C1 segment of cervical spinal cord (tissue), 14 donors: Measurements from ENCODE around the gene TNS3.

Experiments
- DNase-seq, 14 donors: peaks; one replicate each; lab custom pipeline; 2025; lab: John Stamatoyannopoulos, UW

The TNS3 gene

GRCh38 chr7:47313564-47313963 lies 268.3 kb downstream of the TNS3 start:
- peak in 3 of 14 donors; percentile 15 to 40 (median 29) for DNase-seq

GRCh38 chr7:47311891-47312290 lies 270.0 kb downstream of the TNS3 start:
- no peak for DNase-seq

DNA sequence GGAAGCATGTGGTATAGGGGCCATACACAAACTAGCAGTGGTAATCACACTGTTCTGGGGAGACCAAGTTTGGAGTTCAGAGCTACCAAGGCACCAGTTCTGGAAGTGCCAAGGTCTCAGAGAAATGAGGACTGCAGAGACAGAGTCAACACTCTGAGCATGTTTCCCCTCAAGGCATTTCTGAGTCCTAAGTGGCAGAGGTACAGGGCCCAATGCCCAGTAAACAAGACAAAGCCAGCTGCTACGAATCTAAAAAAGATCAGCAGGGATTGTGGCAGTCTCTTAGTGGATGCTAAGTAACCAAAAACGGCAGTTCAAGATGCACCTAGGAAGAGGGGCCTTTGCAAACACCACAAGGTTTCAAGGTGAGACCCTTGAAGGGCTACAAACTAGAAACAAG lies 271.9 kb downstream of the TNS3 start:
- DNase-seq: peak in 4 of 14 donors; percentile 29 to 47 (median 32)

DNA sequence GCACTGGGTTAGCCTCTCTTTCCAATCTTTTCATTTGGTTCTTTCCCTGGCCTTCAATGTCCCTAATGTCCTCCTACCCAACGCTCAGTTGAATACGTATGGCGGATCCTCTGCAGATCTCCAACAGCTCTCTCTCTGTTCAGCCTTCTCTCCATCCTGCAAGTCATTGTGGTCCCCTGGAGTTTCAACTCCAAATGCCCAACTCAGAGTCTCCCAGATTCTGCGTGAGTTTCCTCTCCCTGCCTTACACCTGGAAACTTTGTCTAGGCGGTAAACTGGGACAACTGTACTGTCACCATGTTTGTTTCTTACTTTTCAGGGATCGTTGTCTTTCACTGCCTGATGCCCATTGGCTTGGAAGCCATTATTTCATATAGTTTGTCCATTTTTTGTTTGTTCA lies 273.1 kb downstream of the TNS3 start:
- DNase-seq: no peak

DNA sequence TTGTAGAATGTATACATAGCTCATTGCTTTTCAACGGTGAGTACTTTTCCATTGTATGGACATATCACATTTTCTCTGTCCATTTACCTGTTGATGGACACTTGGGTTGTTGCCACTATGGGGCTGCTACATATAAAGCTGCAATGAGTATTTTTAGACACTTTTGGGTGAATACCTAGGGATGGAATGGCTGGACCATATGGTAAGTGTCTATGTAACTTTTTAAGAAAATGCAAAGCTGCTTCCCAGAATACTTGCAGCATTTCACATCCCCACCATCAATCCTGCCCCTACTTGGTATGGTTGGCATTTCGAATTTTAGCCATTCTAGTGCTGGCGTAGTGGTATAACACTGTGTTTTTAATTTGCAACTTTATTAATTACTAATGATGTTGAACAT lies 274.6 kb downstream of the TNS3 start:
- no peak for DNase-seq

DNA sequence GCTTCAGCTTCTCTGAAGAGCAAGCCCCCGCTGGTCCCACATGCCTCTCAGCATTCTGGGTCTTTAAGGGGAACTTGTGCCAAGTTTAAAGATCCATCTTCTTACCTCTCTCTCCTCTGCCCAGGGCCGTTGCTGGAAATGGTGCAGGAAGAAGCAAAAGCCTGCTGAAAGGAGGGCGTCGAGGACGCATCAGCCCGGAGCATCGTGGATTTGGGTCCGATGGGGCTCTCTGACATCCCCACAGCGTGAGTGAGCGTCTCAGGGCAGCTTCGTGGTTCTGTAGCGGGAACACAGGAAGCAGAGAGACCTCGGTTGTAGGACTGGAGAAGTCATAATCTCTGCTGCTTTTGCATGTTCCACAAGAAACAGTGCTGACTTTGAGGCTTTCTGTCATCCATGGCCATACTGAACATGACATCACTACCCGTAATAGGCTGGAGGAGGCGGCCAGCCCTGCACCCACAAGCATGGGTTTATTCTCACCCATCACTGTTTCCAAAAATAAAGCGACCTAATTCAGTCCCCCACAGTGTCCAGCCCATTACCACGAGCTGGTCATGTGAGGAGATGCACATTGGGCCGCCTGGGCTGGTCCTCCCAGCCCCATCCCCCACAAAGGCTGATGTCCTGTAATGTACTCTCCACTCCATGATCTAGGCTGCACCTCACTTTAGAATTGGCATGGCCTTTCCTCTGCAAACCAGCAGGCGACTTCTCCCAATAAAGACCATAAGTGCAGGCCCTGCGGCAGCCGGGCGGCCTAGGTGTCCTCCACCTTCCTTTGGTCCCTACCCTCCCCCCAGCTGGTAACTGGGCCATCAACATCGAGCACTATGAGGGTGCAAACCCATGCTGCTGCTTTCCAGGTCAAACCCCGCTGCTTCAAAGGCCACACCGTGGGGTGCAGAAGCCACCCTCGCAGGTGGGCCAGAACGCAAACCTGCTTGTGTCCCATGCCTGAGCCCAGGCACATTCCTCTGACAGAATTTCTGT lies 276.9 kb downstream of the TNS3 start:
- DNase-seq: no peak

DNA sequence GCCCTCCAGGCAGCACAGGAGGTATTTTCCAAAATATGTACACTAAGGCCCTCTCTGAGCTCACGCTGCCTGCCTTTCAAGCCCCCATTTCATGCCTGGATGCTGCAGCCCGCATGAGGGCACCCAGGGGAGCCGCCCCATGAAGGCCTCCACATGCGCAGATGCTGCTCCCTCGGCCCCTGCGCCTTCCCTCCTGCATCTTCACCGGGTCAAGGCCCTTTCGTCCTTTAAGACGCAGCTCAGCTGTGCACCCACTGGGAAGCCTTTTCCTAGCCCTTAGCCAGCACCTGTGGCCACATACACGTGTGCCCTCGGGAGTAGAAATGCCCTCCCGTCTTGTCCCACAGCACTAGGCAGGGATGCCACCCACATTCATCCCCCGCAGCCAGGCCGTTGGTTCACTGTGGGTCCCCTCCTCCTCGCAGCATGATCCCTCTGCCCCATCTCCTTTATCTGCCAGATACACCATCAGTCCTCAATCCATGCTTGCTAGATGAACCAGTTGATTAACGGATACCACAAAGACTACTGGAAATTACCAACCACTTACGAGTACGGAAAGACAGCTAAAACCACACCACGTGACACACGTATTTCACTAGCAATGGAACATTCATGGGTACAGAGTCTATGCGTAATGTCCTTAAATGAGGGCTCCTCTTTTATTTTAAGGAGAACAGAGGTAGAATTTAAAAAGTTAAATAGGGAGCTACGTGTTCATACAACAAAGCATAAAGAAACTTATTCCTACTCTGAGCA lies 278.0 kb downstream of the TNS3 start:
- no peak for DNase-seq

DNA sequence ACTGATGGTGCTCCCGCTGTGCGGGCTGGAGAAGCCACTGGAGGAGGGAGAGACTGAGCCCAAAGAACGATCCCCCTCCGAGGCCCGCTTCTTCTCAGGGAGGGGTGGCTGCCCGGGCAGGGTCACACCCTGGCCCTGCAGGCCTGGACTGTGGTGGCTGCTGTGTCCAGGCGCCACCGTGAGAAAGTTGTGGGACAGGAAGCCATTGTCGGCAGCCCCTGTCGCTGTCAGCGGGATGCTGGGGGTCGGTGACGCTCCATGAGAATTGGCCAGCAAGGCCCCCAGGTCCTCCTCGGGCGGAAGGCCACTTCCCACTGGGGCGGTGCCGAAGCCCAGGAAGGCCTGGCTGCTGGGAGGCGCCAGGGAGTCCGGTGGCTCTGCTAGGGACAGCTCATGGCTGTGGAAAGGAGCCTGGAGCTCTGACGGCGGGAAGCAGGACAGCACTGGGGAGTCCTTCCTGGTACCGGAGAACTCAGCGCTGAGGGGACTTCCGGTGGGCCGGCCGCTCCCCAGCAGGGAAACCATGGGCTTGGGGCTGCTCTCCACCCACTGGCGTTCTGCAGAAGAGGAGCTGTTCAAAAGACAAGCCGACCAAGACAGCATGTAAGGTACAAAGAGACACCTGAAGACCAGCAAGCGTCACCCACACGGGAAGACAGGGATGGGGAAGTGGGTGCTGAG lies 278.8 kb downstream of the TNS3 start:
- peak in 1 of 14 donors; percentile 39 for DNase-seq

- peak in 3 of 14 donors; percentile 12 to 26 (median 18) for DNase-seq
These were observed 279.4 kb downstream of the TNS3 start for GRCh38 chr7:47302560-47302959.

GRCh38 chr7:47301657-47302295 lies 280.1 kb downstream of the TNS3 start:
- no peak for DNase-seq

GRCh38 chr7:47301105-47301477 lies 280.8 kb downstream of the TNS3 start:
- DNase-seq: peak in 2 of 14 donors; percentile 32 to 45

DNA sequence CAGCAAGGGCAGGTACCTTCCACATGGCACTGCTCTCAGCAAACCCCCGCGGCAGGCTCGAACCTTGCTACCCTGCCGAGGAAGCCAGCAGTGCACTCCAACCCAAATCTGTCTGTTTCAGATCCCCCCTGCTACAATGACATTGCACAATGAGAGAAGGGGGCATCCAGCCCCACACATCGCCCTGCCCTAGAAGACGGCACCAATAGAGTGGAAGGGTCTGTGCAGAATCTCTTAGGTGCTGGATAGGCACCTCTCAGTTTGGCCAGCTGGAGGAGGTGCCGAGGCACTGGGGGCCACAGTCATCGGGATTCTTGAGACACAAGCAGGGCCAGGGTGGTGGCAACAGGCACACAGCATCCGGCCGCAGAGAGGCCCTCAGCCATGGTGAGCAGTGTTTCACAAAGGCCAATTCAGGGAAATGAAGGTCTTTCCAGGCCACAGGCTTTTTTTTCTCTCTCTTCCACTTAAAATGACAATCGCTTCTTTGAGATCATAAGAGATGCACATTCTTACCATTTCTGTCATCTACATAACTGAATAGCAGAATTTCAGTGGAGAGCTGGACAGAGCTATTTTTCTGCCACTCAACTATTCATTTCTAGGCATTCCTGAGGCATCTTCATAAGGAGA lies 281.3 kb downstream of the TNS3 start:
- DNase-seq: peak in 5 of 14 donors; percentile 20 to 65 (median 24)

DNA sequence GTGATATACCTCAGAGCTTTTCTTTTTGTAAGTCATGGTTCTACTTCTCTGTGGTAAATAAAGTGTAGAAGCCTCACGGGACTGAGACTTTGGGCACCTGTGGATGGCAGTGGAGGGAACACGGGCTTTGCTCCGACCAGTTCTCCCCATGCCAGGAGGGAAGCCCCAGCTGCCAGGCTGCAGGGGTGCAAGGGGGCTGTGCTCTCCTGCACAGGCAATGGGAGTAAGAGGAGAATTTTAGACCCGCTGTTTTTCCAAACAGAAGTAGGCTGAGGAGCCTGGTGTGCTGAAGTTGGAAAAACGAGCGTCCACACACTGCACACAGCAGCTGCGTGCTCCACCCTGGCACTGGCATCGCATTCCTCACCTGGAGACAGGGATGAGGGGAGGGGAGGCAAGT lies 282.4 kb downstream of the TNS3 start:
- no peak for DNase-seq

GRCh38 chr7:47298636-47299035 lies 283.3 kb downstream of the TNS3 start:
- no peak for DNase-seq

DNA sequence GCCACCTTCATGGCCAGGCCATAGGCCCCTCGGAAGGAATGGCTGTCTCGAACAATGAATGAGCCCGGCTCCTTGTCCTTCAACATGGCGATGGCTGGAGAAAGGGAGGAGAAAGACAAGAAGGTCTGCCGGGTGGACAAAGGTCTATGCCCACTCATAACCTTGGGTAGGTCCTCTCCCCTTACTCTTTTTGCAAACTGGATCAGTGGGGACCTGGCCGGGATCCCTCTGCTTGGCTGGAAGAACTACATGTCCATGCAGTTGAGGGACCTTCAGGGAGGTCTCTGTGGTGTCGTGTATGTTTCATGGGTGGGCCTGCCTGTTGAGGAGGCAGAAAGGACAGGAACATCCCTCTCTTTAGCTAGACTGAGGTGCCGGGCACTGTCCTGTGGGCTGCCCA lies 284.8 kb downstream of the TNS3 start:
- DNase-seq: no peak

GRCh38 chr7:47295606-47296005 lies 286.3 kb downstream of the TNS3 start:
- no peak for DNase-seq

GRCh38 chr7:47294556-47295222 lies 287.2 kb downstream of the TNS3 start:
- no peak for DNase-seq

DNA sequence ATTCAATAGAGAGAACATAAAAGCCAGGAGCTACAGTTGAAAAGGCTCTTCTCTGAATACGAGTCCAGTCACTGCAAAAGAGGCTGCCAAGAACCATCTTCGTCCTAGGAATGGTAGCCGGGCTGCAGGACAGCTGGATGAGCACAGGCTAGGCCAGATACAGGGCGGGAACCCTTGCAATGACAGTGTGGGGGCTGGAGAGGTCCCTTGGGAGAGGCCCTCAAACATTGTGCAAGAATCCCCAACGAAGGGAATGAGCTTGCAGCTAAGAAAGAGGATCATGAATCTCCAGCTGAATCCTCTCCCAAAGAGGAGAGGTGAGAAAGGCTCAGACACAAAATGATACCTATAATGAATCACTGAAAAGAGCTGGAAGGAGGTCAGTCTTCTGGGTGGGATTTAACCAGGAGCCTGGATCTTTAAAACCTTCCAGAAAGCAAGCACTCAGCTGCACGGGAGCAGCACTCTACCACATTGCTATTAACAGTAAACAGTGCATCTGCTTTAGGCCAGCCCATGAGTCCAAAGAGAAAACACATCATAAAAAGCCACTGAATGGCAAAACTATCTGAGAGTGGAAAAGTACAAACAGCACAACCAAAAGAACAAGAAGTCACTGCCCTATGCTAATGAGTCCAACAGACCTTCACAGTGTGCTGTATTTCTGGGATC lies 287.9 kb downstream of the TNS3 start:
- DNase-seq: no peak

- DNase-seq: no peak
These were observed 289.0 kb downstream of the TNS3 start for GRCh38 chr7:47292832-47293309.
